A549 treated with RU486 at 1 μM for 4 hours (cell line): ENCODE data around the gene ZNF585A. TPM values are rescaled to one million over a fixed set of nuclear protein-coding genes. Genes with fewer than 3 reads are reported as not detected.

Experiments used
- total RNA-seq: library from RNA; stranded (reverse); fragments of 200-300 nt; extraction: Qiagen RNA extraction; gene quantifications from 5 replicates; pipeline ENCODE4 v1.2.3, GENCODE V29; 2022; ENCODE audit warnings: low read depth

ZNF585A gene
- 5.6 to 7.2 TPM (median 6.1 TPM) in 5 replicates for total RNA-seq

GRCh38 chr19:37172368-37173366 is at the start of gene ZNF585A:
TSS of gene ZNF585A (minus strand) at chr19:37172695. CDS start at chr19:37169910, 2,785 bp downstream.

GRCh38 chr19:37217775-37218591 is 45.5 kb upstream of the ZNF585A start, which contains the start of gene ZNF383:
TSS of gene ZNF383 (plus strand) at chr19:37218214. CDS start at chr19:37230454, 12,240 bp downstream.

Other genes starting within 250 kb of the ZNF585A start
- 3.6 to 5.8 TPM (median 4.8 TPM) in 5 replicates for gene ZNF420, start 94.3 kb downstream of the ZNF585A start, total RNA-seq
- gene ZNF585B, start 37.8 kb upstream of the ZNF585A start, total RNA-seq, result 2.4 to 3.6 TPM (median 3.1 TPM) in 5 replicates
- gene ZNF383, start 45.5 kb upstream of the ZNF585A start, total RNA-seq, result 4.7 to 8.6 TPM (median 6.6 TPM) in 5 replicates
- 2.4 to 3.4 TPM (median 3.1 TPM) in 5 replicates for gene ZNF527, start 198.4 kb upstream of the ZNF585A start, total RNA-seq